Keratinocyte (primary cell): ENCODE results near the gene CAPN7. TPM values are rescaled to one million over a fixed set of nuclear protein-coding genes. Genes with fewer than 3 reads are reported as not detected.

Experiments used
- DNase-seq: peaks from one replicate; pipeline ENCODE4 v3.0.0-alpha.2; 2011; ENCODE audit warnings: low read depth, missing footprints, low spot score
- FAIRE-seq: peaks from 2 replicates; lab custom pipeline; 2011; peaks lifted over from hg19 to GRCh38; lab: Jason Lieb, UNC
- H2AFZ ChIP-seq: 2 replicates; pipeline ENCODE4 v1.6.0; 2012; ENCODE audit warnings: low read length, control low read depth, inconsistent platforms; ENCODE audit not compliant: control insufficient read depth
- H3K27ac ChIP-seq: 2 replicates; pipeline ENCODE4 v1.5.1; 2011; ENCODE audit warnings: low read length; ENCODE audit not compliant: control insufficient read depth, insufficient read depth
- H3K27me3 ChIP-seq: 3 replicates; pipeline ENCODE4 v1.6.0; 2011; ENCODE audit warnings: low read length; ENCODE audit not compliant: control insufficient read depth, insufficient read depth; ENCODE audit errors: extremely low read depth
- H3K36me3 ChIP-seq, 2 experiments: 2 replicates in 1 of 2; 3 replicates in 1 of 2; pipeline ENCODE4 v1.5.1; 2011; ENCODE audit warnings: low read length in 2 of 2, mild to moderate bottlenecking in 1 of 2; ENCODE audit not compliant: control insufficient read depth in 2 of 2, insufficient read depth in 2 of 2; ENCODE audit errors: extremely low read depth in 1 of 2
- H3K4me1 ChIP-seq: 3 replicates; pipeline ENCODE4 v1.5.1; 2011; ENCODE audit warnings: low read length; ENCODE audit not compliant: control insufficient read depth, insufficient read depth; ENCODE audit errors: extremely low read depth
- H3K4me2 ChIP-seq: 3 replicates; pipeline ENCODE4 v1.6.0; 2011; ENCODE audit warnings: low read depth, low read length; ENCODE audit not compliant: control insufficient read depth, insufficient read depth; ENCODE audit errors: extremely low read depth
- H3K4me3 ChIP-seq, 3 experiments: fragments of 200-600 bp in 1 of 3; sonication (generic) in 1 of 3; 2 replicates in 2 of 3; 3 replicates in 1 of 3; pipeline ENCODE4 v1.5.1; 2011 to 2016; ENCODE audit warnings: low read length in 3 of 3, mild to moderate bottlenecking in 3 of 3, control low read depth in 2 of 3, inconsistent platforms in 1 of 3, low read depth in 1 of 3, mixed read lengths in 1 of 3, mixed run types in 1 of 3, moderate library complexity in 1 of 3; ENCODE audit not compliant: control insufficient read depth in 2 of 3, insufficient read depth in 2 of 3; ENCODE audit errors: extremely low read depth in 1 of 3
- H3K79me2 ChIP-seq: 2 replicates; pipeline ENCODE4 v1.6.0; 2012; ENCODE audit warnings: low read length; ENCODE audit not compliant: control insufficient read depth, insufficient read depth
- H3K9ac ChIP-seq: 3 replicates; pipeline ENCODE4 v1.6.0; 2011; ENCODE audit warnings: low read length; ENCODE audit not compliant: control insufficient read depth, insufficient read depth; ENCODE audit errors: extremely low read depth
- H3K9me1 ChIP-seq: 3 replicates; pipeline ENCODE4 v1.6.0; 2011; ENCODE audit warnings: low read length; ENCODE audit not compliant: control insufficient read depth, insufficient read depth; ENCODE audit errors: extremely low read depth
- H3K9me3 ChIP-seq: 2 replicates; pipeline ENCODE4 v1.5.1; 2012; ENCODE audit warnings: low read depth, low read length; ENCODE audit not compliant: control insufficient read depth
- H4K20me1 ChIP-seq: 3 replicates; pipeline ENCODE4 v1.6.0; 2011; ENCODE audit warnings: low read length; ENCODE audit not compliant: control insufficient read depth, insufficient read depth; ENCODE audit errors: extremely low read depth
- CTCF ChIP-seq, 3 experiments: IDR thresholded peaks in 1 of 3; conservative IDR thresholded peaks in 1 of 3; optimal IDR thresholded peaks in 1 of 3; 2 replicates in 2 of 3; 3 replicates in 1 of 3; pipeline versions ENCODE3 to v1.5.1; 2011; ENCODE audit warnings: low read length in 3 of 3, mild to moderate bottlenecking in 3 of 3, moderate library complexity in 2 of 3, control low read depth in 1 of 3, inconsistent platforms in 1 of 3; ENCODE audit not compliant: insufficient read depth in 2 of 3; ENCODE audit errors: extremely low read depth in 1 of 3
- EZH2 ChIP-seq: IDR thresholded peaks from one replicate; pipeline ENCODE4 v1.6.1; 2012; ENCODE audit warnings: inconsistent platforms, mild to moderate bottlenecking, low read length, moderate library complexity
- dilution Hi-C: fragments of 300-500 bp; cut with MboI; formaldehyde crosslinking; loops from one replicate; pipeline ENCODE4 v1.7.0; 2020; ENCODE audit warnings: low sequenced_read_pairs; ENCODE audit not compliant: extremely low pct_ligation_motif_present
- polyA plus RNA-seq, 5 experiments: library from polyadenylated mRNA; depleted of rRNA in 3 of 5; stranded (reverse) in 3 of 5; stranded (forward) in 1 of 5; unstranded in 1 of 5; fragments of >200 nt; gene quantifications; 1 replicate in 1 of 5; 2 replicates in 3 of 5; 3 replicates in 1 of 5; pipeline versions ENCODE4 v1.2.1 to v1.2.3, GENCODE V29; 2011 to 2012; ENCODE audit warnings: missing spikeins in 2 of 5, low read depth in 1 of 5, low replicate concordance in 1 of 5

CAPN7 gene
- polyA plus RNA-seq, 1 donor (not counting 4 experiments of a cell fraction or from before 2014, with no cell fraction given): 29.3 TPM

GRCh38 chr3:15199493-15200105, 6.4 kb upstream of the CAPN7 start:
- dilution Hi-C loops: no loop called here

GRCh38 chr3:15204005-15204404, 2.0 kb upstream of the CAPN7 start:
- H3K27me3 ChIP-seq: no peaks in the 10 kb centered on the region
- peaks cover 27% of the 10 kb centered on the region for H3K79me2 ChIP-seq
- H3K27ac ChIP-seq: no peak overlapping the region
- no peak overlapping the region for H3K9ac ChIP-seq
- dilution Hi-C loops: no loop called here
- peaks cover 4% of the 10 kb centered on the region for H4K20me1 ChIP-seq
- no peak overlapping the region for H3K4me3 ChIP-seq
- DNase-seq (no peak), FAIRE-seq (no peak)
- TF ChIP-seq CTCF (optimal IDR thresholded peaks at IDR 0.05 in 1 of 3, IDR thresholded peaks at IDR 0.05 in 1 of 3, conservative IDR thresholded peaks at IDR 0.05 in 1 of 3; ENCODE audit: extremely low read depth in 1 of 3, insufficient read depth in 2 of 3, low read length in 3 of 3) (no peak), EZH2 (no peak)
- H3K9me1 ChIP-seq: no peaks in the 10 kb centered on the region
- H3K4me2 ChIP-seq: no peak overlapping the region
- no peak overlapping the region for H2AFZ ChIP-seq
- no peaks in the 10 kb centered on the region for H3K36me3 ChIP-seq
- peaks cover 9% of the 10 kb centered on the region for H3K4me1 ChIP-seq
- no peaks in the 10 kb centered on the region for H3K9me3 ChIP-seq

More at GRCh38 chr3:15199493-15200105, 6.4 kb upstream of the CAPN7 start:
- Histone ChIP-seq H4K20me1 (no peaks in the 10 kb centered on the region), H3K9me1 (no peaks in the 10 kb centered on the region), H3K36me3 (no peaks in the 10 kb centered on the region), H3K9me3 (no peaks in the 10 kb centered on the region), H3K27me3 (no peaks in the 10 kb centered on the region), H3K4me1 (no peaks in the 10 kb centered on the region), H3K9ac (no peak overlapping the region), H3K4me2 (no peak overlapping the region), H3K4me3 (no peak overlapping the region), H2AFZ (no peak overlapping the region), H3K27ac (no peak overlapping the region), H3K79me2 (no peaks in the 10 kb centered on the region)
- no peak for DNase-seq
- FAIRE-seq: no peak
- no peak for TF ChIP-seq EZH2
- TF ChIP-seq CTCF (optimal IDR thresholded peaks at IDR 0.05 in 1 of 3, IDR thresholded peaks at IDR 0.05 in 1 of 3, conservative IDR thresholded peaks at IDR 0.05 in 1 of 3; ENCODE audit: extremely low read depth in 1 of 3, insufficient read depth in 2 of 3, low read length in 3 of 3): no peak
